SH-SY5Y (cell line): ENCODE data around the gene ACTRT2.

ENCODE experiments used
- GATA2 ChIP-seq: IDR thresholded peaks from 2 replicates; pipeline ENCODE4 v1.6.1; 2011; ENCODE audit warnings: mild to moderate bottlenecking, low read depth, low read length
- GATA3 ChIP-seq: IDR thresholded peaks from 2 replicates; pipeline ENCODE4 v1.6.1; 2011; ENCODE audit warnings: low read depth, mild to moderate bottlenecking, low read length, moderate library complexity

DNA sequence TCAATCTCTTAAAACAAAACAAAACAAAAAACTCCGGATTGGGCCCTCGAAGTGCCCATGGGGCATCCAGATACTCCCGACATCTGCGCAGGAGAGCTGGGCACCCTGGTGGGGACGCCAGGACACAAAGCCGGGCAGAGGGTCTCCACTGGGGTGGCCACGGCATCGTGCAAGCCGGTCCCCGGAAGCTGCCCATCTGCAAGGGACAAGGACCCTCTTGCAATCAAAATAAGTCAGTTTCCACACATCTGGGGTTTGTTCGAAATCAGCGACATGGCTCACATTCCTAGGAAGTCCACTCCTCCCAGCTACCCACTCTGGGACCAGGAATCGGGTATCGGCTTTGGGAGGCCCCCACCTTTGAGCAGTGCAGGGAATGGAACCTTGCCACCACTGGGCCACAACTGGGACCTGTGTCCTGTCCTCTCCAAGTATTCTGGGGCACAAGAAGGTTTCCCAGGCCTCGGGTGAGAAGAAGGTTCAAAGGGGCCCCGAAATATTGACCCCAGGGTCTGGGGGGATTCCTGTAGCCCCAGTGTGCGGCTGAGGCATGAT lies 43.1 kb downstream of the ACTRT2 start:
- no peak for TF ChIP-seq GATA2
- no peak for TF ChIP-seq GATA3
